Epithelial cell of esophagus (primary cell): ENCODE data around the gene HSPA12A.

Experiments used
- DNase-seq: peaks from one replicate; pipeline ENCODE4 v3.0.0; 2010; ENCODE audit warnings: low read depth
- H3K4me3 ChIP-seq: 2 replicates; pipeline ENCODE4 v1.5.1; 2011; ENCODE audit warnings: mild to moderate bottlenecking, low read length, control low read depth
- TF ChIP-seq, protein P1 (sequence below): IDR thresholded peaks from 2 replicates; pipeline ENCODE4 v1.5.1; 2011; ENCODE audit warnings: low read depth, mild to moderate bottlenecking, low read length, control low read depth, inconsistent platforms; ENCODE audit not compliant: insufficient read depth; ENCODE audit errors: missing control alignments

The HSPA12A gene

DNA sequence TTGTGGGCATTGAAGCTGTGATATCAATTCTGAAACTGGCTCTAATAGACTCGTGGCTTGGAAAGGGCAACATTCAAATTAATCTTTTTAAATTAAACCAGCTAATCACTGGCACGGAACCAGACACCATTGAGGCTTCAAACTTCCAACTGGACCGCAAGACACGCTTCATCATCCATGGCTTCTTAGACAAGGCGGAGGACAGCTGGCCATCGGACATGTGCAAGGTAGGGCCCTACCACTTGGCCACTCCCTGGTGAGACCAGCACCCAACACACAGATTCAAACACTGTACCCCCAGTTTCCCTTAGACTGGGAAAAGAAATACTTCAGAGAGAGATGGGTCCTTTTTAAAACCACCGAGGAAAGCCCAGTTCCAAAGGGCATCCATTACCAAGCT lies 116.5 kb downstream of the HSPA12A start:
- no peak for DNase-seq
- H3K4me3 ChIP-seq, result no peak overlapping the region
- TF ChIP-seq, protein P1, sequence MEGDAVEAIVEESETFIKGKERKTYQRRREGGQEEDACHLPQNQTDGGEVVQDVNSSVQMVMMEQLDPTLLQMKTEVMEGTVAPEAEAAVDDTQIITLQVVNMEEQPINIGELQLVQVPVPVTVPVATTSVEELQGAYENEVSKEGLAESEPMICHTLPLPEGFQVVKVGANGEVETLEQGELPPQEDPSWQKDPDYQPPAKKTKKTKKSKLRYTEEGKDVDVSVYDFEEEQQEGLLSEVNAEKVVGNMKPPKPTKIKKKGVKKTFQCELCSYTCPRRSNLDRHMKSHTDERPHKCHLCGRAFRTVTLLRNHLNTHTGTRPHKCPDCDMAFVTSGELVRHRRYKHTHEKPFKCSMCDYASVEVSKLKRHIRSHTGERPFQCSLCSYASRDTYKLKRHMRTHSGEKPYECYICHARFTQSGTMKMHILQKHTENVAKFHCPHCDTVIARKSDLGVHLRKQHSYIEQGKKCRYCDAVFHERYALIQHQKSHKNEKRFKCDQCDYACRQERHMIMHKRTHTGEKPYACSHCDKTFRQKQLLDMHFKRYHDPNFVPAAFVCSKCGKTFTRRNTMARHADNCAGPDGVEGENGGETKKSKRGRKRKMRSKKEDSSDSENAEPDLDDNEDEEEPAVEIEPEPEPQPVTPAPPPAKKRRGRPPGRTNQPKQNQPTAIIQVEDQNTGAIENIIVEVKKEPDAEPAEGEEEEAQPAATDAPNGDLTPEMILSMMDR, result no peak

DNA sequence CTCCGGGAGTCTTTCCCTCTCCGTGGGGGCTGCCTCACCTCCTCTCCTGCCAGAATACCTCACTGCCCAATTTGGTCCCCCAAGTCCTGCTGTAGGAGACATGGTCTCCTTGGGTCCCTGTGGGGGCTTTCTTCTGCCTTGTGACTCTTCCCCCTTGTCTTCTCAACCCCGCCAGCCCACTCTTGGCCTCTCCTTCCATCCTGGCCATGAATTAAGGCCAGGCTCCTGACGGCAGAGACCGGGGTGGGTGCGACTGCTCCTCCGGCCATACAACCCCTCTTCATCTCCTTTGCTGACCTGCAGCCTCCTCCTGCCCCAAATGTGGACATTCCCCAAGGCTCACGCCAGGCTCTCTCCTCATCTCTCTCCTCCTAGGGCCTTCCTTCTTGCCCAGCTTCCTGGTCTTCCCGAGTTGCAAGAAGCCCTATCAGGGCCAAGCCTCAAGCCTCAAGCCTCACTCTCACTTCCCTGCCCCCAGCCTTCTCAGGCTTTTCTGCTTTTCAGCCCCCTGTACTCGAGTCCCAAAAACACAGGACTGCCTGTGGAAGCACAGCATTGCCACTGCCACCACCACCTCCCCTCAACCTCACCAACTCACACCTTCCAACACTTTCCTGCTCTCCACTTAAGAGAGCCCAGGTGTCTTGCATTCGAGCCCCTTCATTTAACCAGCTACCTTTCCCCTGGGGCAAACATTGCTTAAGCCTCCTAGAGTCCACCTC lies 120.3 kb downstream of the HSPA12A start:
- DNase-seq, result no peak
- TF ChIP-seq, protein P1, result no peak
- H3K4me3 ChIP-seq, result no peak overlapping the region

DNA sequence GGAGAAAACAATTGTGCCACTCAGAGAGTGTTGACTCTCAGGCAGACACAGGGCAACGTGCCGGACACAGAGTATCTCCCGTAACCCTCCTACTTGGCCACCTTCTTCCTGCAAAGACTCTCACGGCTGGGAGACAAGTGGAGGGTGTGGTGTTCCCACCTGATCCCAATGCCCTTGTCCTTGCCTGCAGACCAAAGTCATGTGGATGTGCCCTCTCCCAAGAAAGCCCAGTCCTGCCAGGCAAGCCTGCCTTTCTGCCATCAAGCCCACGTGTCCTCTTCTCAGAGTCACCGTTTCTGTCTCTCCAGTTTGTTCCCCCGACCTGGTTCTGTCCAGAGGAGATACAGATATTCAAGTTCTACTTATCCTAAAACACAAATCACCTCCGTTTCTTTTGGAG lies 120.9 kb downstream of the HSPA12A start:
- TF ChIP-seq, protein P1, result no peak
- H3K4me3 ChIP-seq, result no peak overlapping the region
- DNase-seq, result no peak
